Upper lobe of right lung (tissue), 1 donor: Measurements from ENCODE around the gene RC3H2. TPM values are rescaled to one million over a fixed set of nuclear protein-coding genes. Genes with fewer than 3 reads are reported as not detected.

ENCODE experiments used
- ATAC-seq: fragments of 200-7000 bp; cut with Tn5 transposase; one replicate; pipeline ENCODE4 v1.9.1; 2020; ENCODE audit warnings: mild to moderate bottlenecking, moderate library complexity
- DNase-seq: peaks from one replicate; pipeline ENCODE4 v3.0.0-alpha.2; 2020
- H3K27ac ChIP-seq: fragments of 200-600 bp; one replicate; pipeline ENCODE4 v1.8.0; 2022
- H3K27me3 ChIP-seq: fragments of 200-600 bp; one replicate; pipeline ENCODE4 v1.8.0; 2022; ENCODE audit warnings: mild to moderate bottlenecking
- H3K36me3 ChIP-seq: fragments of 200-600 bp; one replicate; pipeline ENCODE4 v1.8.0; 2022
- H3K4me1 ChIP-seq: fragments of 200-600 bp; one replicate; pipeline ENCODE4 v1.8.0; 2022
- H3K4me3 ChIP-seq: fragments of 200-600 bp; one replicate; pipeline ENCODE4 v1.8.0; 2022; ENCODE audit warnings: mild to moderate bottlenecking
- H3K9me3 ChIP-seq: fragments of 200-600 bp; one replicate; pipeline ENCODE4 v1.8.0; 2022
- intact Hi-C: fragments of 100-400 bp; cut with DNase I; formaldehyde crosslinking; loops from one replicate; pipeline ENCODE4 v1.11.0; 2022
- total RNA-seq: library from RNA; stranded (reverse); fragmentation: NEBNext Ultra II Directional; extraction: Animal tissue kit (Norgen Biotek cat#: 25700); gene quantifications from one replicate; pipeline ENCODE4 v1.2.1, GENCODE V29; 2021
- TF ChIP-seq, protein P1 (sequence below): fragments of 200-600 bp; IDR thresholded peaks from one replicate; pipeline ENCODE4 v1.8.0; 2022; ENCODE audit warnings: antibody characterized with exemption
- donor health status: DM: no; HTN: yes; CAD: no; lungs with severe emphysema.

Gene RC3H2
- total RNA-seq, 1 donor from 2014 or later: 44.3 TPM

GRCh38 chr9:122940749-122941581 is 35.8 kb upstream of the RC3H2 start, which contains the start of gene RABGAP1:
Gene RABGAP1 (plus strand): TSS chr9:122941020. CDS start chr9:122957060, 16,040 bp downstream.
- Histone ChIP-seq H3K36me3 (peaks cover 16% of the 10 kb centered on the region), H3K27me3 (no peaks in the 10 kb centered on the region), H3K4me1 (peaks cover 10% of the 10 kb centered on the region), H3K27ac (peak within 1 kb of the TSS; percentile 86), H3K4me3 (peak within 1 kb of the TSS; percentile 79), H3K9me3 (no peaks in the 10 kb centered on the region)
- TF ChIP-seq, protein P1, sequence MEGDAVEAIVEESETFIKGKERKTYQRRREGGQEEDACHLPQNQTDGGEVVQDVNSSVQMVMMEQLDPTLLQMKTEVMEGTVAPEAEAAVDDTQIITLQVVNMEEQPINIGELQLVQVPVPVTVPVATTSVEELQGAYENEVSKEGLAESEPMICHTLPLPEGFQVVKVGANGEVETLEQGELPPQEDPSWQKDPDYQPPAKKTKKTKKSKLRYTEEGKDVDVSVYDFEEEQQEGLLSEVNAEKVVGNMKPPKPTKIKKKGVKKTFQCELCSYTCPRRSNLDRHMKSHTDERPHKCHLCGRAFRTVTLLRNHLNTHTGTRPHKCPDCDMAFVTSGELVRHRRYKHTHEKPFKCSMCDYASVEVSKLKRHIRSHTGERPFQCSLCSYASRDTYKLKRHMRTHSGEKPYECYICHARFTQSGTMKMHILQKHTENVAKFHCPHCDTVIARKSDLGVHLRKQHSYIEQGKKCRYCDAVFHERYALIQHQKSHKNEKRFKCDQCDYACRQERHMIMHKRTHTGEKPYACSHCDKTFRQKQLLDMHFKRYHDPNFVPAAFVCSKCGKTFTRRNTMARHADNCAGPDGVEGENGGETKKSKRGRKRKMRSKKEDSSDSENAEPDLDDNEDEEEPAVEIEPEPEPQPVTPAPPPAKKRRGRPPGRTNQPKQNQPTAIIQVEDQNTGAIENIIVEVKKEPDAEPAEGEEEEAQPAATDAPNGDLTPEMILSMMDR: no peak
- ATAC-seq (peak; percentile 99), DNase-seq (peak; percentile 100)
- intact Hi-C loops: no loop called here

- H3K9me3 ChIP-seq: no peaks in the 10 kb centered on the region
- TF ChIP-seq, protein P1: no peak
- ATAC-seq (no peak), DNase-seq (no peak)
- H3K4me3 ChIP-seq: peak overlapping the region; percentile 79
- intact Hi-C loops: no loop called here
- H3K27ac ChIP-seq: peak overlapping the region; percentile 86
- H3K36me3 ChIP-seq: peaks cover 16% of the 10 kb centered on the region
- H3K27me3 ChIP-seq: no peaks in the 10 kb centered on the region
- H3K4me1 ChIP-seq: peaks cover 10% of the 10 kb centered on the region
These were observed 35.2 kb upstream of the RC3H2 start for GRCh38 chr9:122940454-122940748.

- ATAC-seq (no peak), DNase-seq (no peak)
- intact Hi-C loops: no loop called here
- Histone ChIP-seq H3K9me3 (no peaks in the 10 kb centered on the region), H3K4me3 (no peak overlapping the region), H3K27me3 (no peaks in the 10 kb centered on the region), H3K4me1 (peaks cover 10% of the 10 kb centered on the region), H3K27ac (no peak overlapping the region), H3K36me3 (peaks cover 16% of the 10 kb centered on the region)
- TF ChIP-seq, protein P1: no peak
These were observed 34.4 kb upstream of the RC3H2 start for GRCh38 chr9:122939601-122940000.

GRCh38 chr9:122936883-122937282 is 31.7 kb upstream of the RC3H2 start:
- no peaks in the 10 kb centered on the region for H3K9me3 ChIP-seq
- intact Hi-C loops: no loop called here
- TF ChIP-seq, protein P1: no peak

GRCh38 chr9:122936464-122936863 is 31.3 kb upstream of the RC3H2 start:
- no peak overlapping the region for H3K4me3 ChIP-seq
- no peaks in the 10 kb centered on the region for H3K9me3 ChIP-seq
- intact Hi-C loops: no loop called here
- ATAC-seq (no peak), DNase-seq (no peak)
- H3K4me1 ChIP-seq: peaks cover 19% of the 10 kb centered on the region
- H3K27ac ChIP-seq: no peak overlapping the region
- H3K36me3 ChIP-seq: peaks cover 16% of the 10 kb centered on the region
- TF ChIP-seq, protein P1: no peak
- no peaks in the 10 kb centered on the region for H3K27me3 ChIP-seq

More at GRCh38 chr9:122936883-122937282, 31.7 kb upstream of the RC3H2 start:
- Histone ChIP-seq H3K4me1 (peaks cover 21% of the 10 kb centered on the region), H3K4me3 (no peak overlapping the region), H3K27ac (no peak overlapping the region), H3K27me3 (no peaks in the 10 kb centered on the region), H3K36me3 (peaks cover 16% of the 10 kb centered on the region)
- ATAC-seq: no peak
- DNase-seq: no peak
